Type B pancreatic cell (in vitro differentiated cells): Measurements from ENCODE around the gene CAND2. TPM values are rescaled to one million over a fixed set of nuclear protein-coding genes. Genes with fewer than 3 reads are reported as not detected.

ENCODE experiments used
- DNase-seq: peaks from one replicate; pipeline ENCODE4 v3.0.0; 2021; ENCODE audit warnings: mixed read lengths; ENCODE audit not compliant: unreplicated experiment; ENCODE audit errors: extremely low spot score
- H3K27ac Mint-ChIP-seq: 2 replicates; pipeline ENCODE4 v1.8.0; 2021; ENCODE audit warnings: mild to moderate bottlenecking, mixed read lengths
- H3K27me3 Mint-ChIP-seq: 2 replicates; pipeline ENCODE4 v1.8.0; 2021; ENCODE audit warnings: mixed read lengths
- H3K36me3 Mint-ChIP-seq: 2 replicates; pipeline ENCODE4 v1.8.0; 2021; ENCODE audit warnings: mixed read lengths
- H3K4me1 Mint-ChIP-seq: one replicate; pipeline ENCODE4 v1.8.0; 2021; ENCODE audit warnings: mixed read lengths; ENCODE audit not compliant: unreplicated experiment
- H3K4me3 Mint-ChIP-seq: 2 replicates; pipeline ENCODE4 v1.8.0; 2021; ENCODE audit warnings: mild to moderate bottlenecking, mixed read lengths
- H3K9me3 Mint-ChIP-seq: 2 replicates; pipeline ENCODE4 v1.8.0; 2021; ENCODE audit warnings: mixed read lengths
- total RNA-seq: library from RNA; stranded (reverse); gene quantifications from 2 replicates; pipeline ENCODE4 v1.2.1, GENCODE V29; 2021; ENCODE audit warnings: low replicate concordance
- TF ChIP-seq, protein P1 (sequence below): fragments of 200-600 bp; sonication (generic); conservative IDR thresholded peaks from 2 replicates; pipeline ENCODE4 v1.5.0; 2021; ENCODE audit warnings: antibody characterized with exemption, mild to moderate bottlenecking

The CAND2 gene
- total RNA-seq, 1 donor from 2014 or later, result 11.1 TPM

DNA sequence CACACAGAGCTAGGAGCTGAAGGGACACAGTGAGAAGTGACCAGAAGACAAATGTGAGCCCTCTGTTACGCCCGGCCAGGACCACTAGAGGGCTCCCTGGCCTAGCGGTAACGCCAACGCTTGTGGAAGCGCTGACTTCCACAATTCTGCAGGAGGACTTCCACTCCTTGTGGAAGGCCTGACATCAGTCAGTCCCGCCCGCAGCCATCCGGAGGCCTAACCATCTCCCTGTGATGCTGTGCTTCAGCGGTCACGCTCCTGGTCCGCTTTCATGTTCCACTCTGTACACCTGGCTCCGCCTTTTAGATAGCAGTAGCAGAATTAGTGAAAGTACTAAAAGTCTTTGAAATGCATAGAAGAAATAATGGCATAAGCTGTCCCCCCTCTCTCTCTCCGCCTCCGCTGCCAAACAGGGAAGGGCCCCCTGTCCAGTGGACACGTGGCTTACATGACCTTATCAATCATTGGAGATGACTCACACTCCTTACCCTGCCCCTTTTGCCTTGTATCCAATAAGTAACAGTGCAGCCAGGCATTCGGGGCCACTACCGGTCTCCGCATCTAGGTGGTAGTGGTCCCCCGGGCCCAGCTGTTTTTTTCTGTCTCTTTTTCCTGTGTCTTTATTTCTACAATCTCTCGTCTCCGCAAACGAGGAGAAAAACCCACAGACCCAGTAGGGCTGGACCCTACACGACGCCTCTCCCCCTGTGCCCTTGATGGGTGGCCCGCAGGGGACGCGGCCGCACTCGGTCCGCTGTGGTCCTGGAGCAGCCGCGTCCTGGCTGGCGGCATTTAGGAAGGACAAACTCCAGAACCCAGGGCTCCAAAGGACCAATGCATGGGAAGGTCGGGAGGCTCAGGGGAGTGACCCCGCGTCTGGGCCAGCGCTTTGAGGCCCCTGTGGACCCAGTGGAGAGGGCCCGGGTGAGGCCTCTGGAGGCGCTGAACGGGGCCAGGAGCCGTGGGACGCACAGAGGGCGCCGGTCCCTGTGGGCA, 71.9 kb downstream of the CAND2 start:
- Mint-ChIP-seq H3K27me3 (peaks cover 16% of the 10 kb centered on the region), H3K9me3 (no peaks in the 10 kb centered on the region)

DNA sequence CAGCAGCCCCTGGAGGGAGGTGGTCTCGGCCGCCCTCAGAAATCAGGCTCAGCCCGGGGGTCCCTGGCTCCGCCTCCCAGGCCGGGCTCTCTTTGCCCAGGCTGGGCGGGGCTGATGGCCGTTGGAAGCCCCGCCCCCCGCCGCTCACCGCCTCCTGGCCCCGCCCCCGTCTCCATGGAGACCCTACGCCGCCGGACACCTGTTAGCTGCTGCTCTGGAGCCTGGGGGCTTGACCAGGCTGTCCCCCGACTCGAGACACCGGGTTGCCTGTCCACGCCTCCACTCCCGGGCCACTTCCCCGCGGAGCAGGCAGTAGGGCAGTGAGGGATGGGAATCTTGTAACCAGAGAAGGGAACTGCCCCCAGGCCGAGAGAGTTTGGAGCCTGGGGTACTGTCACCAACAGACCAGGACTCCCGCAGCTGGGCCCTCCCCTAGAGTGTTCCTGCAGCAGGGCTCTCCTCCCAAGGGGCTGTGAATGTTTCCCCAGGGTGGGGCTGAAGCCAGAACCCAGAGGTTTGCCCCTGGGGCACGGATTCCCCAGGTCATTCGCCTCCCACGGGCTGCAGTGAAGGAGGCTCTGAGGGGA, 72.6 kb downstream of the CAND2 start:
- H3K27me3 Mint-ChIP-seq, result peaks cover 16% of the 10 kb centered on the region
- TF ChIP-seq, protein P1, sequence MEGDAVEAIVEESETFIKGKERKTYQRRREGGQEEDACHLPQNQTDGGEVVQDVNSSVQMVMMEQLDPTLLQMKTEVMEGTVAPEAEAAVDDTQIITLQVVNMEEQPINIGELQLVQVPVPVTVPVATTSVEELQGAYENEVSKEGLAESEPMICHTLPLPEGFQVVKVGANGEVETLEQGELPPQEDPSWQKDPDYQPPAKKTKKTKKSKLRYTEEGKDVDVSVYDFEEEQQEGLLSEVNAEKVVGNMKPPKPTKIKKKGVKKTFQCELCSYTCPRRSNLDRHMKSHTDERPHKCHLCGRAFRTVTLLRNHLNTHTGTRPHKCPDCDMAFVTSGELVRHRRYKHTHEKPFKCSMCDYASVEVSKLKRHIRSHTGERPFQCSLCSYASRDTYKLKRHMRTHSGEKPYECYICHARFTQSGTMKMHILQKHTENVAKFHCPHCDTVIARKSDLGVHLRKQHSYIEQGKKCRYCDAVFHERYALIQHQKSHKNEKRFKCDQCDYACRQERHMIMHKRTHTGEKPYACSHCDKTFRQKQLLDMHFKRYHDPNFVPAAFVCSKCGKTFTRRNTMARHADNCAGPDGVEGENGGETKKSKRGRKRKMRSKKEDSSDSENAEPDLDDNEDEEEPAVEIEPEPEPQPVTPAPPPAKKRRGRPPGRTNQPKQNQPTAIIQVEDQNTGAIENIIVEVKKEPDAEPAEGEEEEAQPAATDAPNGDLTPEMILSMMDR, result no peak
- H3K36me3 Mint-ChIP-seq, result no peaks in the 10 kb centered on the region
- H3K4me3 Mint-ChIP-seq, result peak overlapping the region; percentile 59
- H3K27ac Mint-ChIP-seq, result no peak overlapping the region
- no peak for DNase-seq
- H3K9me3 Mint-ChIP-seq, result no peaks in the 10 kb centered on the region
- H3K4me1 Mint-ChIP-seq, result peaks cover 9% of the 10 kb centered on the region

More for the DNA sequence above, 71.9 kb downstream of the CAND2 start:
- DNase-seq, result peak; percentile 88
- H3K27ac Mint-ChIP-seq, result peak overlapping the region; percentile 85
- TF ChIP-seq, protein P1, result peak; percentile 91
- peaks cover 9% of the 10 kb centered on the region for H3K4me1 Mint-ChIP-seq
- H3K4me3 Mint-ChIP-seq, result peak overlapping the region; percentile 85
- H3K36me3 Mint-ChIP-seq, result no peaks in the 10 kb centered on the region

DNA sequence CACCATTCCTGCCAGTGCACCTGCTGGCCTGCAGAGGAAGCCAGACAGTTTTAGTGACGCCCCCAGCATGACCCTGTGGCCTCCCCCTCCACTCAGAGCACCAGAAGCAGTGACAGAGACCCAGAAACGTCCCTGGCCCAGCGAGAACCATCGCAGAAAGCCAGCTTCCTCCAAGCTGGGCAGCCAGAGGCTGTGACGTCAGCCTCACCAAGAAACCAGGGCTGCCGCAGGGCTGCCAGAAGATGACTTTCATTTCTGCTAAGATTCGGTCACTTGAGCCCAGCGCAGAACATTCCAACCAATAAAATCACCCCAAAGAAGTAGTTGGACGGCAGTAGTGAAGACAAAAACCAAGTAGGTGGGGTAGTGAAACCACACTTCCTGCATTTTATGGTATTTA, 74.5 kb downstream of the CAND2 start:
- Mint-ChIP-seq H3K36me3 (no peaks in the 10 kb centered on the region), H3K9me3 (no peaks in the 10 kb centered on the region), H3K4me1 (peaks cover 9% of the 10 kb centered on the region), H3K4me3 (peak overlapping the region; percentile 21), H3K27ac (no peak overlapping the region), H3K27me3 (peaks cover 23% of the 10 kb centered on the region)
- TF ChIP-seq, protein P1, result no peak
- no peak for DNase-seq

DNA sequence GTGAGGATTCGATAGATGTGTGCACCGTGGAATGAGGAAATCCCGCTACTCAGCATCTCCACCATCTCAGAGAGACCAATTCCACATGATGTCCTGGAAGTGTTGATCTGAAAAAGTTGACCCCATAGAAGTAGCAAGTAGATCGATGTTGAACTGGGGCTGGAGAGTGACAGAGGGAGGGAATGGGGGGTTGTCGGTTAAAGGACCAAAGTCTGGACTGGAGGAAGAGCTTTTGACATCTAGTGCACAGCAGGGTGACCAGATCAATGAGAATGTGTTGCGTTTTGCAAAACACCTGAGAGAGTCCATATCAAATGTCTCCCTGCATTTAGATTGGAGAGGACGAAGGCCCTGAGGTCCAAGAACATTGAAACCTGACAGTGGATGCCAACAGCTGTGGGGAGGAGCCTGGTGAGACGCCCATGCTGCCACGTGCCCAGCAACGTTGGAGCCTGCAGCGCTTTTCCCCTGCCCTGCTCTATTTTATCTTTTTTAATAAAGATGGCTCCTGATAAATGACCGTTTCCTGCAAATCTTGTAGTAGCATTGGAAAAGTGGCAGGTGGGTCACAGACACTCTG, 75.0 kb downstream of the CAND2 start:
- Mint-ChIP-seq H3K4me3 (no peak overlapping the region), H3K4me1 (peaks cover 9% of the 10 kb centered on the region), H3K36me3 (no peaks in the 10 kb centered on the region), H3K27ac (no peak overlapping the region), H3K9me3 (no peaks in the 10 kb centered on the region), H3K27me3 (peaks cover 23% of the 10 kb centered on the region)
- DNase-seq, result no peak
- TF ChIP-seq, protein P1, result no peak

DNA sequence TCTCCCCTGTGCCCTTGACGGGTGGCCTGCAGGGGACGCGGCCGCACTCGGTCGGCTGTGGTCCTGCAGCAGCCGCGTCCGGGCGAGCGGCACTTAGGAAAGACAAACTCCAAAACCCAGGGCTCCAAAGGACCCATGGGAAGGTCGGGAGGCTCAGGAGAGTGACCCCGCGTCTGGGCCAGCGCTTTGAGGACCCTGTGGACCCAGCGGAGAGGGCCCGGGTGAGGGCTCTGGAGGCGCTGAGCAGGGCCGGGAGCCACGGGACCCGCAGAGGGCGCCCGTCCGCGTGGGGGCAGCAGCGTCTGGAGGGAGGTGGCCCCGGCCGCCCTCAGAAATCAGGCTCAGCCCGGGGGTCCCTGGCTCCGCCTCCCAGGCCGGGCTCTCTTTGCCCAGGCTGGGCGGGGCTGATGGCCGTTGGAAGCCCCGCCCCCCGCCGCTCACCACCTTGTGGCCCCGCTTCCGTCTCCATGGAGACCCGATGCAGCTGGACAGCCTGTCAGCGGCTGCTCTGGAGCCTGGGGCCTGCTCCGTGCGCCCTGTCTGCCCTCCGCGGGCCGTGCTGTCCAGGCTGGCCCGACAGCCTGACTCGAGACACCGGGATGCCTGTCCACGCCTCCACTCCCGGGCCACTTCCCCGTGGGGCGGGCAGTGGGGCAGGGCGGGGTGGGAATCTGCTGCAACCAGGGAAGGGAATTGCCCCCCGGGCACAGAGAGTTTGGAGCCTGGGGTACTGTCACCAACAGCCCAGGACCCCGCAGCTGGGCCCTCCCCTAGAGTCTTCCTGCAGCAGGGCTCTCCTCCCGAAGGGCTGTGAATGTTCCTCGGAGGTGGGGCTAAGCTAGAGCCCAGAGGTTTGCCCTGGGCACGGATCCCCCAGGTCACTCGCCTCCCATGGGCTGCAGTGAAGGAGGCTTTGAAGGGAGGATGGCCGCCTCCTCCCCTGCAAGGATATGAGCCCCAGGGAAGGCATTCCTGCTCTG, 79.7 kb downstream of the CAND2 start:
- Mint-ChIP-seq H3K4me1 (peaks cover 11% of the 10 kb centered on the region), H3K27ac (no peak overlapping the region), H3K9me3 (no peaks in the 10 kb centered on the region), H3K27me3 (peaks cover 19% of the 10 kb centered on the region), H3K4me3 (peak overlapping the region; percentile 66), H3K36me3 (no peaks in the 10 kb centered on the region)
- TF ChIP-seq, protein P1, result peak; percentile 63
- no peak for DNase-seq
